NCI-H146 (cell line): ENCODE data around the gene PSMB7.
A peak's percentile ranks its signal among the peaks of the same experiment; 100 is the strongest.

Experiments
- DNase-seq: peaks from one replicate; lab custom pipeline; 2025; lab: John Stamatoyannopoulos, UW

Gene PSMB7

GRCh38 chr9:124327491-124327890 is 87.8 kb downstream of the PSMB7 start:
- no peak for DNase-seq

- DNase-seq, result no peak
These were observed 88.9 kb downstream of the PSMB7 start for GRCh38 chr9:124326378-124326777.

- DNase-seq, result no peak
These were observed 89.4 kb downstream of the PSMB7 start for GRCh38 chr9:124325816-124326215.

- no peak for DNase-seq
These were observed 91.3 kb downstream of the PSMB7 start for GRCh38 chr9:124323904-124324303.

GRCh38 chr9:124322618-124323432 is 92.4 kb downstream of the PSMB7 start:
- DNase-seq, result no peak

GRCh38 chr9:124321935-124322334 is 93.3 kb downstream of the PSMB7 start:
- DNase-seq, result no peak

GRCh38 chr9:124321416-124321815 is 93.8 kb downstream of the PSMB7 start:
- DNase-seq, result no peak

- peak; percentile 55 for DNase-seq
These were observed 94.9 kb downstream of the PSMB7 start for GRCh38 chr9:124320062-124320973.

GRCh38 chr9:124315882-124316281 is 99.4 kb downstream of the PSMB7 start:
- DNase-seq, result no peak

- no peak for DNase-seq
These were observed 101.3 kb downstream of the PSMB7 start for GRCh38 chr9:124313940-124314339.

- no peak for DNase-seq
These were observed 102.7 kb downstream of the PSMB7 start for GRCh38 chr9:124312290-124313265.

GRCh38 chr9:124311283-124311682 is 104.0 kb downstream of the PSMB7 start:
- DNase-seq, result no peak

- DNase-seq, result no peak
These were observed 105.6 kb downstream of the PSMB7 start for GRCh38 chr9:124309667-124310084.

GRCh38 chr9:124308606-124309491 is 106.4 kb downstream of the PSMB7 start:
- no peak for DNase-seq

- DNase-seq, result no peak
These were observed 107.7 kb downstream of the PSMB7 start for GRCh38 chr9:124307379-124308030.

GRCh38 chr9:124306098-124306735 is 109.0 kb downstream of the PSMB7 start:
- no peak for DNase-seq

- no peak for DNase-seq
These were observed 111.0 kb downstream of the PSMB7 start for GRCh38 chr9:124304285-124304684.

GRCh38 chr9:124303762-124304161 is 111.5 kb downstream of the PSMB7 start:
- DNase-seq, result no peak
